Measurements from ENCODE around the gene CDH11. TPM values are rescaled to one million over a fixed set of nuclear protein-coding genes. Genes with fewer than 3 reads are reported as not detected.

CDH11 gene
- total and polyA plus RNA-seq, 10 of the 15 experiments (the other 5 are each of a cell fraction or from before 2014, with no cell fraction given), result 0.31 to 9.7 (median 0.87) TPM

GRCh38 chr16:65120831-65121721, 787 bp downstream of the CDH11 start:
- ChIA-PET RAD21 (ENCODE audit: unreplicated experiment) (no interaction called here), POLR2A (no interaction called here), CTCF (no interaction called here), SMC1A (ENCODE audit: uncharacterized antibody, unreplicated experiment) (interaction anchor here (0.6 kb wide), 1 partner anchor 29 kb away, joined by 3 read pairs; no protein-coding TSS in a partner anchor)
- 34% methylated on average over 66 of the region's 68 CpGs for WGBS (ENCODE audit: insufficient coverage, insufficient replicate concordance, low lambda C conversion rate, missing lambda C conversion rate)
- no peaks in the 10 kb centered on the region for H3K79me2 ChIP-seq (ENCODE audit: control insufficient read depth, insufficient read depth, low read length)
- H3K9ac ChIP-seq (ENCODE audit: control insufficient read depth, insufficient read depth, low read length), result no peak overlapping the region
- in situ Hi-C loops (cut with MboI) (loop anchor here (25.0 kb wide), 1 partner anchor 1034 kb away; no protein-coding TSS in a partner anchor), intact Hi-C loops (cut with micrococcal nuclease; ENCODE audit: unreplicated experiment) (no loop called here)
- no peak overlapping the region for H2AFZ ChIP-seq (ENCODE audit: control insufficient read depth, low read depth, low read length)
- no peaks in the 10 kb centered on the region for H3K4me1 ChIP-seq (ENCODE audit: control insufficient read depth, insufficient read depth, low read length)
- H3K36me3 ChIP-seq (ENCODE audit: control insufficient read depth in 2 of 2, insufficient read depth in 2 of 2, low read length in 1 of 2), result no peaks in the 10 kb centered on the region
- H3K27ac ChIP-seq (ENCODE audit: control insufficient read depth, insufficient read depth), result no peak overlapping the region
- H4K20me1 ChIP-seq (ENCODE audit: control insufficient read depth, insufficient read depth), result no peaks in the 10 kb centered on the region
- DNase-seq (ENCODE audit: low read depth, low spot score), result no peak
- BruUV-seq (replicated peaks), result no TSS peak
- ATAC-seq, result no peak
- H3K4me2 ChIP-seq (ENCODE audit: control insufficient read depth, insufficient read depth), result no peak overlapping the region
- H3K27me3 ChIP-seq (replicated peaks in 1 of 2; ENCODE audit: control insufficient read depth in 2 of 2, insufficient read depth in 2 of 2, low read length in 1 of 2), result no peaks in the 10 kb centered on the region; a peak in 2 of 4 replicates
- no peak for FAIRE-seq
- no peak overlapping the region for H3K4me3 ChIP-seq
- no peak for TF ChIP-seq RUNX3 (IDR thresholded peaks at IDR 0.05; ENCODE audit: low read length)
- no peak for TF ChIP-seq FOXM1 (IDR thresholded peaks at IDR 0.05; ENCODE audit: low read depth, low read length)
- no peak for TF ChIP-seq CBFB (IDR thresholded peaks at IDR 0.05; ENCODE audit: low read depth)
- TF ChIP-seq SPI1 (IDR thresholded peaks at IDR 0.05; ENCODE audit: borderline replicate concordance, insufficient read depth, low read depth, low read length), result no peak
- no peak for TF ChIP-seq TCF7 (IDR thresholded peaks at IDR 0.05; ENCODE audit: borderline replicate concordance)
- no peak for TF ChIP-seq NFIC (IDR thresholded peaks at IDR 0.05; ENCODE audit: low read depth, low read length)
- no peak for TF ChIP-seq BCL11A (IDR thresholded peaks at IDR 0.05; ENCODE audit: low read depth, low read length)
- TF ChIP-seq ZNF217 (IDR thresholded peaks at IDR 0.05), result no peak
- TF ChIP-seq EGR1 (IDR thresholded peaks at IDR 0.05; ENCODE audit: borderline replicate concordance in 1 of 2, low read depth in 2 of 2, low read length in 2 of 2), result no peak
- no peak for TF ChIP-seq IKZF2 (IDR thresholded peaks at IDR 0.05)
- no peak for TF ChIP-seq ESRRA (IDR thresholded peaks at IDR 0.05; ENCODE audit: low read length)
- TF ChIP-seq POLR2AphosphoS2 (IDR thresholded peaks at IDR 0.05; ENCODE audit: low read depth, low read length), result no peak
- no peak for TF ChIP-seq ASH2L (IDR thresholded peaks at IDR 0.05; ENCODE audit: borderline replicate concordance, low read depth)
- no peak for TF ChIP-seq ZSCAN29 (IDR thresholded peaks at IDR 0.05)
- TF ChIP-seq IKZF1 (conservative IDR thresholded peaks at IDR 0.05), result no peak
- H3K9me3 ChIP-seq (replicated peaks; ENCODE audit: control insufficient read depth, insufficient read depth, low read length), result no peaks in the 10 kb centered on the region; the same call in 2 of the 3 replicates

Data from GM12878 (cell line).